ENCODE data around the gene CLEC4A. TPM values are rescaled to one million over a fixed set of nuclear protein-coding genes. Genes with fewer than 3 reads are reported as not detected.
"Not testable (repeated sequence)": the region's sequence is repeated elsewhere in the genome, so short reads cannot be mapped to it uniquely, and the experiment has no call there.

Gene CLEC4A
- total RNA-seq, 1 donor from 2014 or later = 1.5 TPM

- DNase-seq (ENCODE audit: low spot score in 2 of 2, unreplicated experiment in 2 of 2) = no peak
- TF ChIP-seq CTCF (IDR thresholded peaks at IDR 0.05; ENCODE audit: unreplicated experiment) = no peak
- Mint-ChIP-seq H3K4me3 (no peak within 1 kb of the TSS), H3K36me3 (no peaks in the 10 kb centered on the region), H3K27ac (peak within 1 kb of the TSS; percentile 59), H3K4me1 (peaks cover 17% of the 10 kb centered on the region), H3K9me3 (peaks cover 20% of the 10 kb centered on the region), H3K27me3 (ENCODE audit: low read depth) (peaks cover 6% of the 10 kb centered on the region)
These were observed 33.4 kb downstream of the CLEC4A start, which contains the start of gene ZNF705A for GRCh38 chr12:8156845-8157244. Gene ZNF705A, plus strand, starts transcription at chr12:8157015. Its CDS starts 15,611 bp downstream, at chr12:8172626.

GRCh38 chr12:8157484-8158198, 34.2 kb downstream of the CLEC4A start:
- H3K9me3 Mint-ChIP-seq = peaks cover 18% of the 10 kb centered on the region
- no peak for TF ChIP-seq CTCF (IDR thresholded peaks at IDR 0.05; ENCODE audit: unreplicated experiment)
- no peaks in the 10 kb centered on the region for H3K36me3 Mint-ChIP-seq
- no peak overlapping the region for H3K4me3 Mint-ChIP-seq
- no peak overlapping the region for H3K27ac Mint-ChIP-seq
- peaks cover 3% of the 10 kb centered on the region for H3K27me3 Mint-ChIP-seq (ENCODE audit: low read depth)
- H3K4me1 Mint-ChIP-seq = peaks cover 17% of the 10 kb centered on the region
- no peak for DNase-seq (ENCODE audit: low spot score in 2 of 2, unreplicated experiment in 2 of 2)

GRCh38 chr12:8172911-8173310, 49.5 kb downstream of the CLEC4A start:
- not testable (repeated sequence) for H3K27ac Mint-ChIP-seq; H3K27me3 Mint-ChIP-seq (ENCODE audit: low read depth); H3K4me3 Mint-ChIP-seq; H3K4me1 Mint-ChIP-seq; H3K9me3 Mint-ChIP-seq; DNase-seq (ENCODE audit: low spot score in 2 of 2, unreplicated experiment in 2 of 2); H3K36me3 Mint-ChIP-seq

GRCh38 chr12:8179989-8180585, 56.7 kb downstream of the CLEC4A start:
- DNase-seq (ENCODE audit: low spot score in 2 of 2, unreplicated experiment in 2 of 2) = peak; percentile 55 to 84
- peak overlapping the region; percentile 75 for H3K4me3 Mint-ChIP-seq
- H3K27ac Mint-ChIP-seq; H3K36me3 Mint-ChIP-seq; H3K27me3 Mint-ChIP-seq (ENCODE audit: low read depth); H3K9me3 Mint-ChIP-seq: not testable (repeated sequence)
- H3K4me1 Mint-ChIP-seq = peaks cover 15% of the 10 kb centered on the region
- TF ChIP-seq CTCF (IDR thresholded peaks at IDR 0.05; ENCODE audit: unreplicated experiment) = peak; percentile 68

- Mint-ChIP-seq H3K4me3 (peak overlapping the region; percentile 75), H3K4me1 (peaks cover 11% of the 10 kb centered on the region)
- H3K27ac Mint-ChIP-seq; H3K27me3 Mint-ChIP-seq (ENCODE audit: low read depth); H3K36me3 Mint-ChIP-seq; H3K9me3 Mint-ChIP-seq; DNase-seq (ENCODE audit: low spot score in 2 of 2, unreplicated experiment in 2 of 2): not testable (repeated sequence)
These were observed 57.9 kb downstream of the CLEC4A start for GRCh38 chr12:8181271-8181670.

- not testable (repeated sequence) for H3K9me3 Mint-ChIP-seq; H3K27ac Mint-ChIP-seq; H3K4me3 Mint-ChIP-seq; H3K36me3 Mint-ChIP-seq; H3K27me3 Mint-ChIP-seq (ENCODE audit: low read depth); DNase-seq (ENCODE audit: low spot score in 2 of 2, unreplicated experiment in 2 of 2); H3K4me1 Mint-ChIP-seq
These were observed 59.5 kb downstream of the CLEC4A start for GRCh38 chr12:8182923-8183322.

- H3K27me3 Mint-ChIP-seq (ENCODE audit: low read depth); H3K4me1 Mint-ChIP-seq; H3K9me3 Mint-ChIP-seq; H3K36me3 Mint-ChIP-seq; DNase-seq (ENCODE audit: low spot score in 2 of 2, unreplicated experiment in 2 of 2); H3K27ac Mint-ChIP-seq; H3K4me3 Mint-ChIP-seq: not testable (repeated sequence)
These were observed 59.9 kb downstream of the CLEC4A start for GRCh38 chr12:8183346-8183745.

- H3K36me3 Mint-ChIP-seq, H3K4me3 Mint-ChIP-seq, H3K27ac Mint-ChIP-seq: not testable (repeated sequence)
These were observed 60.8 kb downstream of the CLEC4A start for GRCh38 chr12:8184206-8184605.

GRCh38 chr12:8188088-8188487, 64.7 kb downstream of the CLEC4A start:
- not testable (repeated sequence) for H3K36me3 Mint-ChIP-seq; H3K4me1 Mint-ChIP-seq; H3K27ac Mint-ChIP-seq; H3K4me3 Mint-ChIP-seq; H3K9me3 Mint-ChIP-seq; DNase-seq (ENCODE audit: low spot score in 2 of 2, unreplicated experiment in 2 of 2); H3K27me3 Mint-ChIP-seq (ENCODE audit: low read depth)

More at GRCh38 chr12:8184206-8184605, 60.8 kb downstream of the CLEC4A start:
- H3K9me3 Mint-ChIP-seq; H3K4me1 Mint-ChIP-seq; DNase-seq (ENCODE audit: low spot score in 2 of 2, unreplicated experiment in 2 of 2); H3K27me3 Mint-ChIP-seq (ENCODE audit: low read depth): not testable (repeated sequence)

Measured in mesothelial cell of epicardium (in vitro differentiated cells).